Frontal cortex (tissue), 4 donors: Measurements from ENCODE around the gene FOXN3. TPM values are rescaled to one million over a fixed set of nuclear protein-coding genes. Genes with fewer than 3 reads are reported as not detected.

Experiments
- DNase-seq, 2 donors: peaks; one replicate each; pipeline ENCODE4 v3.0.0; 2012; ENCODE audit warnings: low spot score in 2 of 2
- FAIRE-seq: peaks from 2 replicates; lab custom pipeline; 2012; peaks lifted over from hg19 to GRCh38; lab: Jason Lieb, UNC
- total RNA-seq: library from RNA; depleted of rRNA; stranded (reverse); fragments of >200 nt; gene quantifications from one replicate; pipeline ENCODE4 v1.2.3, GENCODE V29; 2014
- donor health status: control.
- donor health status: control.
- donor health status: control.

Gene FOXN3
- total RNA-seq, 1 donor from 2014 or later, result 24.1 TPM

GRCh38 chr14:89247457-89248122, 169.4 kb downstream of the FOXN3 start:
- FAIRE-seq, result no peak
- no peak for DNase-seq

GRCh38 chr14:89246290-89246689, 170.7 kb downstream of the FOXN3 start:
- FAIRE-seq (no peak), DNase-seq (no peak)

GRCh38 chr14:89245802-89246201, 171.2 kb downstream of the FOXN3 start:
- FAIRE-seq (no peak), DNase-seq (no peak)

- FAIRE-seq (no peak), DNase-seq (no peak)
Measured at GRCh38 chr14:89244720-89245119, 172.3 kb downstream of the FOXN3 start.

GRCh38 chr14:89243741-89244140, 173.3 kb downstream of the FOXN3 start:
- DNase-seq (no peak), FAIRE-seq (no peak)

GRCh38 chr14:89243286-89243685, 173.7 kb downstream of the FOXN3 start:
- DNase-seq (no peak), FAIRE-seq (no peak)

GRCh38 chr14:89242652-89243279, 174.3 kb downstream of the FOXN3 start:
- FAIRE-seq (no peak), DNase-seq (no peak)

GRCh38 chr14:89241934-89242651, 174.9 kb downstream of the FOXN3 start:
- FAIRE-seq, result no peak
- no peak for DNase-seq

GRCh38 chr14:89241257-89241656, 175.8 kb downstream of the FOXN3 start:
- DNase-seq, result no peak
- FAIRE-seq, result no peak

GRCh38 chr14:89240414-89240813, 176.6 kb downstream of the FOXN3 start:
- FAIRE-seq (no peak), DNase-seq (no peak)

- DNase-seq (no peak), FAIRE-seq (no peak)
Measured at GRCh38 chr14:89239023-89239422, 178.0 kb downstream of the FOXN3 start.

GRCh38 chr14:89237921-89238529, 179.0 kb downstream of the FOXN3 start:
- FAIRE-seq (no peak), DNase-seq (no peak)

GRCh38 chr14:89236851-89237250, 180.2 kb downstream of the FOXN3 start:
- DNase-seq (no peak), FAIRE-seq (no peak)

GRCh38 chr14:89233184-89233583, 183.8 kb downstream of the FOXN3 start:
- no peak for DNase-seq
- FAIRE-seq, result no peak

GRCh38 chr14:89232265-89233070, 184.6 kb downstream of the FOXN3 start:
- DNase-seq, result no peak
- FAIRE-seq, result no peak

GRCh38 chr14:89231426-89232113, 185.5 kb downstream of the FOXN3 start:
- DNase-seq (no peak), FAIRE-seq (no peak)

GRCh38 chr14:89228921-89229639, 188.0 kb downstream of the FOXN3 start:
- FAIRE-seq, result no peak
- DNase-seq, result no peak

GRCh38 chr14:89227496-89227836, 189.6 kb downstream of the FOXN3 start:
- FAIRE-seq (no peak), DNase-seq (no peak)
